A549 (cell line): ENCODE measurements around the gene CERK. TPM values are rescaled to one million over a fixed set of nuclear protein-coding genes. Genes with fewer than 3 reads are reported as not detected.

Experiments
- ATAC-seq, 2 experiments: fragments of 200-7000 bp in 1 of 2; fragments of >200 bp in 1 of 2; cut with Nextera tagmentation in 1 of 2; cut with Tn5 transposase in 1 of 2; 3 replicates each; pipeline versions ENCODE4 v1.8.0 to v1.9.1; 2018 to 2020; ENCODE audit warnings: mild to moderate bottlenecking in 1 of 2, moderate library complexity in 1 of 2
- CTCF ChIA-PET: fragments of 300-600 bp; sonication (Branson Sonifier 250); formaldehyde crosslinking; extraction: SDS; loops from one replicate; lab custom pipeline; 2021; ENCODE audit warnings: antibody characterized with exemption, inconsistent platforms; lab: Yijun Ruan, JAX
- POLR2A ChIA-PET: fragments of 350-600 bp; formaldehyde crosslinking; extraction: SDS; loops from one replicate; lab custom pipeline; 2021; ENCODE audit warnings: antibody characterized with exemption, inconsistent platforms; lab: Yijun Ruan, JAX
- DNase-seq, 2 experiments: peaks; one replicate each; pipeline versions ENCODE4 v3.0.0 to v3.0.0-alpha.2; 2011 to 2016; ENCODE audit warnings: low read depth in 1 of 2, low spot score in 1 of 2
- FAIRE-seq: peaks from 2 replicates; lab custom pipeline; 2011; peaks lifted over from hg19 to GRCh38; lab: Jason Lieb, UNC
- H3K27ac ChIP-seq, 2 experiments: fragments of >200 bp; sonication (Bioruptor Twin); formaldehyde crosslinking; 3 replicates each; pipeline ENCODE4 v1.5.1; 2016 to 2017
- H3K4me1 ChIP-seq: fragments of >200 bp; sonication (Bioruptor Twin); formaldehyde crosslinking; 3 replicates; pipeline ENCODE4 v1.6.1; 2016
- H3K4me2 ChIP-seq: fragments of >200 bp; sonication (Bioruptor Twin); formaldehyde crosslinking; 3 replicates; pipeline ENCODE4 v1.6.1; 2016
- H3K4me3 ChIP-seq: fragments of >200 bp; sonication (Bioruptor Twin); formaldehyde crosslinking; 3 replicates; pipeline ENCODE4 v1.5.1; 2016
- H3K9me3 ChIP-seq: fragments of >200 bp; sonication (Bioruptor Twin); formaldehyde crosslinking; 3 replicates; pipeline ENCODE4 v1.6.1; 2016
- BHLHE40 ChIP-seq: IDR thresholded peaks from 2 replicates; pipeline ENCODE4 v1.6.1; 2012; ENCODE audit warnings: low read depth, low read length, inconsistent platforms
- CBX2 ChIP-seq: fragments of 200-600 bp; sonication (generic); IDR thresholded peaks from 2 replicates; pipeline ENCODE4 v1.6.1; 2016; ENCODE audit warnings: low read depth, mild to moderate bottlenecking, borderline replicate concordance
- CHD4 ChIP-seq: fragments of 200-600 bp; sonication (generic); IDR thresholded peaks from 2 replicates; pipeline ENCODE4 v1.6.1; 2016; ENCODE audit warnings: antibody characterized with exemption, mild to moderate bottlenecking, borderline replicate concordance
- EHMT2 ChIP-seq: fragments of 200-600 bp; sonication (generic); IDR thresholded peaks from 2 replicates; pipeline ENCODE4 v1.6.1; 2016; ENCODE audit warnings: antibody characterized with exemption, low read depth, mild to moderate bottlenecking, moderate library complexity
- FOSB ChIP-seq: fragments of 250-450 bp; sonication (Bioruptor Pico); IDR thresholded peaks from 2 replicates; pipeline ENCODE4 v1.5.0; 2020; ENCODE audit warnings: mild to moderate bottlenecking, moderate library complexity
- FOSL2 ChIP-seq, 2 experiments: fragments of 450-650 bp in 1 of 2; fragments of >200 bp in 1 of 2; sonication (Bioruptor Twin) in 1 of 2; formaldehyde crosslinking; IDR thresholded peaks; 2 replicates each; pipeline versions ENCODE4 v1.5.0 to v1.6.1; 2016 to 2020; ENCODE audit warnings: mild to moderate bottlenecking in 1 of 2, moderate library complexity in 1 of 2
- HEYL ChIP-seq: fragments of 250-450 bp; sonication (Bioruptor Pico); IDR thresholded peaks from 2 replicates; pipeline ENCODE4 v1.8.0; 2021; ENCODE audit warnings: mild to moderate bottlenecking, moderate library complexity
- KDM5A ChIP-seq: fragments of 200-600 bp; sonication (generic); IDR thresholded peaks from 2 replicates; pipeline ENCODE4 v1.6.1; 2016; ENCODE audit warnings: antibody characterized with exemption, mild to moderate bottlenecking
- MAFK ChIP-seq: fragments of 450-650 bp; IDR thresholded peaks from 2 replicates; pipeline ENCODE4 v1.6.1; 2014; ENCODE audit not compliant: partially characterized antibody
- MAZ ChIP-seq: fragments of 150-350 bp; IDR thresholded peaks from 2 replicates; pipeline ENCODE4 v1.6.1; 2014; ENCODE audit warnings: antibody characterized with exemption, low read depth, low read length, borderline replicate concordance
- NFE2L2 ChIP-seq: fragments of 150-350 bp; conservative IDR thresholded peaks from 2 replicates; pipeline ENCODE4 v1.6.1; 2014; ENCODE audit warnings: low read length
- NPAS2 ChIP-seq: fragments of 250-450 bp; sonication (Bioruptor Pico); IDR thresholded peaks from 2 replicates; pipeline ENCODE4 v1.8.0; 2022; ENCODE audit warnings: mild to moderate bottlenecking, moderate library complexity, borderline replicate concordance
- NR3C1 ChIP-seq: fragments of >200 bp; sonication (Bioruptor Twin); formaldehyde crosslinking; IDR thresholded peaks from 3 replicates; pipeline ENCODE4 v1.6.1; 2017
- PHF8 ChIP-seq: fragments of 200-600 bp; sonication (generic); IDR thresholded peaks from 2 replicates; pipeline ENCODE4 v1.6.1; 2016; ENCODE audit warnings: low read depth, mild to moderate bottlenecking, antibody characterized with exemption, moderate library complexity, borderline replicate concordance
- POLR2A ChIP-seq: IDR thresholded peaks from 2 replicates; pipeline ENCODE4 v1.6.1; 2012; ENCODE audit warnings: mild to moderate bottlenecking, low read length
- SMC3 ChIP-seq: fragments of >200 bp; sonication (Bioruptor Twin); formaldehyde crosslinking; IDR thresholded peaks from 3 replicates; pipeline ENCODE4 v1.6.1; 2018; ENCODE audit warnings: inconsistent platforms
- ZC3H11A ChIP-seq: fragments of 450-650 bp; IDR thresholded peaks from 2 replicates; pipeline ENCODE4 v1.6.1; 2014; ENCODE audit warnings: antibody characterized with exemption, mild to moderate bottlenecking
- ZNF302 ChIP-seq: fragments of 250-450 bp; sonication (Bioruptor Pico); IDR thresholded peaks from 2 replicates; pipeline ENCODE4 v1.9.0; 2021; ENCODE audit warnings: inconsistent platforms, mild to moderate bottlenecking, moderate library complexity
- WGBS: methylation state at CpG from one replicate; pipeline ENCODE4 v1.1.6; 2017; ENCODE audit errors: missing lambda C conversion rate; 5-methylcytosine and 5-hydroxymethylcytosine counted together
- polyA plus RNA-seq, 4 experiments: library from polyadenylated mRNA; depleted of rRNA in 3 of 4; stranded (reverse); fragments of >200 nt; fragmentation: RNase III in 1 of 4; extraction: RNeasy Plus Mini Kit Qiagen cat#74134 plus additional on column Dnase treatment in 1 of 4; gene quantifications; 2 replicates in 3 of 4; 3 replicates in 1 of 4; pipeline ENCODE4 v1.2.3, GENCODE V29; 2011 to 2017
- TF ChIP-seq, protein P1 (sequence below): IDR thresholded peaks from 2 replicates; pipeline ENCODE4 v1.6.1; 2012
- TF ChIP-seq, protein P2 (sequence below): IDR thresholded peaks from 2 replicates; pipeline ENCODE4 v1.6.1; 2012
- TF ChIP-seq, protein P3 (sequence below): IDR thresholded peaks from 2 replicates; pipeline ENCODE4 v1.6.1; 2012; ENCODE audit warnings: low read depth, borderline replicate concordance
- TF ChIP-seq, protein P4 (sequence below): fragments of >200 bp; sonication (Bioruptor Twin); formaldehyde crosslinking; IDR thresholded peaks from 2 replicates; pipeline ENCODE4 v1.6.1; 2016
- TF ChIP-seq, protein P5 (sequence below): fragments of 450-650 bp; IDR thresholded peaks from 2 replicates; pipeline ENCODE4 v1.6.1; 2014; ENCODE audit warnings: antibody characterized with exemption
- TF ChIP-seq, protein P6 (sequence below): fragments of 200-600 bp; sonication (generic); IDR thresholded peaks from 2 replicates; pipeline ENCODE4 v1.6.1; 2016; ENCODE audit warnings: antibody characterized with exemption, mild to moderate bottlenecking, moderate library complexity

Gene CERK
- polyA plus RNA-seq, 2 of the 4 experiments (the other 2 are of a cell fraction): 13.1 to 15.6 TPM

DNA sequence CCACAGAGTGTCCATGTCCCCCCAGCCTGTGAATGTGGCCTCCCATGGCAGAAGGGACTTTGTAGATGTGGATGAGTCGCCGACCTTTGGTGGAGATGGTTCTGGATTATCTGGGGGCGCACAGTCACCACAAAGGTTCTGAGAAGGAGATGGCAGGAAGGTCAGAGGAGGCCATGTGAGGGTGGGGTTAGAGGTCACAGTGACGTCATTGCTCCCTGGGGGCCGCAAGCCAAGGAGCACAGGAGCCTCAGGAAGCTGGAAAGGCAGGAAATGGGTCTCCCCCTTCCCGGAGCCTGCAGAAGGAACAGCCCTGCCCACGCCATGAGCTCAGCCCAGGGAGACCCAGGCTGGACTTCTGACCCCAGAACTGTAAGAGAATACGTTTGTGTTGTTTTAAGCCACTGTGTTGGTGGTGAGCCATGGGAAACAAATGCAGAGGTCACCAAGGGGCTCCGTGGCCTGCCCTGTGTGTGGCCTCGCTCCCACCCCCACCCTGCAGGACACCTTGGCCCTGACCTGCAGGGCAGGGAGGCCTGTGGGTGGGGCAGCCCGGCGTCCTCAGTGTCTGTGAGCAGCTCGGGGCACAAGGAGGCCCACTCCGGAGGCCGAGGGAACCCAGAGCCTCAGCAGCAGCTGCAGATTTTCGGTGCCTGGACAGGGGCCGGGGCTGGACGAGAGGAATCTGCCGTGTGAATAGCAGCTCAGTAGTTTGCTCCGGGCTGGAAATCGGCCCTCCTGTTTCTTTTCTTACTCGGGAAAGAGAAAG is 85.8 kb downstream of the CERK start:
- 39% methylated on average over 13 of the region's 22 CpGs for WGBS
- no peak for TF ChIP-seq FOSL2 (IDR thresholded peaks at IDR 0.05)
- peak; percentile 49 for TF ChIP-seq FOSL2 (CRISPR knock-in tag; IDR thresholded peaks at IDR 0.05)
- no peak for TF ChIP-seq NPAS2 (CRISPR knock-in tag)
- TF ChIP-seq ZC3H11A: no peak
- TF ChIP-seq NFE2L2: no peak
- no peak for TF ChIP-seq FOSB
- TF ChIP-seq HEYL (CRISPR knock-in tag): no peak
- TF ChIP-seq, protein P1, sequence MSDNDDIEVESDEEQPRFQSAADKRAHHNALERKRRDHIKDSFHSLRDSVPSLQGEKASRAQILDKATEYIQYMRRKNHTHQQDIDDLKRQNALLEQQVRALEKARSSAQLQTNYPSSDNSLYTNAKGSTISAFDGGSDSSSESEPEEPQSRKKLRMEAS: peak; percentile 11; the same call in 1 of the 2 replicates
- no peak for TF ChIP-seq MAZ
- no peak for TF ChIP-seq NR3C1
- no peak for TF ChIP-seq CHD4
- TF ChIP-seq, protein P2, sequence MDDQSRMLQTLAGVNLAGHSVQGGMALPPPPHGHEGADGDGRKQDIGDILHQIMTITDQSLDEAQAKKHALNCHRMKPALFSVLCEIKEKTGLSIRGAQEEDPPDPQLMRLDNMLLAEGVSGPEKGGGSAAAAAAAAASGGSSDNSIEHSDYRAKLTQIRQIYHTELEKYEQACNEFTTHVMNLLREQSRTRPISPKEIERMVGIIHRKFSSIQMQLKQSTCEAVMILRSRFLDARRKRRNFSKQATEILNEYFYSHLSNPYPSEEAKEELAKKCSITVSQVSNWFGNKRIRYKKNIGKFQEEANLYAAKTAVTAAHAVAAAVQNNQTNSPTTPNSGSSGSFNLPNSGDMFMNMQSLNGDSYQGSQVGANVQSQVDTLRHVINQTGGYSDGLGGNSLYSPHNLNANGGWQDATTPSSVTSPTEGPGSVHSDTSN: no peak
- TF ChIP-seq PHF8: no peak
- no peak for TF ChIP-seq KDM5A
- TF ChIP-seq, protein P3, sequence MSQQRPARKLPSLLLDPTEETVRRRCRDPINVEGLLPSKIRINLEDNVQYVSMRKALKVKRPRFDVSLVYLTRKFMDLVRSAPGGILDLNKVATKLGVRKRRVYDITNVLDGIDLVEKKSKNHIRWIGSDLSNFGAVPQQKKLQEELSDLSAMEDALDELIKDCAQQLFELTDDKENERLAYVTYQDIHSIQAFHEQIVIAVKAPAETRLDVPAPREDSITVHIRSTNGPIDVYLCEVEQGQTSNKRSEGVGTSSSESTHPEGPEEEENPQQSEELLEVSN: no peak
- no peak for FAIRE-seq
- DNase-seq: peak in 1 of 2 experiments; percentile 88
- H3K4me3 ChIP-seq: no peak overlapping the region
- peak overlapping the region; percentile 68 for H3K4me2 ChIP-seq
- ChIA-PET POLR2A (no interaction called here), CTCF (interaction anchor here (1.0 kb wide), 1 partner anchor 89 kb away, joined by 4 read pairs; no protein-coding TSS in a partner anchor)
- no peaks in the 10 kb centered on the region for H3K9me3 ChIP-seq
- ATAC-seq: peak; percentile 25 to 77; a peak in 4 of 6 replicates
- peak overlapping the region; percentile 77 for H3K27ac ChIP-seq
- H3K4me1 ChIP-seq: peaks cover 50% of the 10 kb centered on the region

DNA sequence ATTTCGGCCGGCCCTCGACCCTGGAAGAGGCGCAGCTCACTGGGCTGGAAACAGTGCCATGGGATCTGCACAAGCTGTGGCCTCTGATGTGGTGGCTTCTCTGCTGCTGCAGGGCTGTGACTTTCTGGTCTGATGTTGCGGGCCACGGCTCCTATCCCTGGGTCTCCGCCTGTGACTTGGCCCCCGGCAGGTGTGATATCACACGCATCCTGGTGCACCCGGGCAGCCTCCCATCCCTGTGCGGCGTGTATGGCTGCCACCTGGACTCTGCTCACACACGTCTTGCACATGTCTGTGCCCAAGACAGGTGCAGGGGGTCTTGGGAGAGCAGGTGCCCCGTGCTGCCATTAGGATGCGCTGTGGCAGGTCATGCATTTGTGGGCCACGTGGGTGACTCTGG is 86.7 kb downstream of the CERK start:
- ChIA-PET CTCF (interaction anchor here (1.0 kb wide), 1 partner anchor 88 kb away, joined by 4 read pairs; no protein-coding TSS in a partner anchor), POLR2A (no interaction called here)
- DNase-seq: no peak
- H3K4me2 ChIP-seq: peak overlapping the region; percentile 68; the same call in 1 of the 3 replicates
- no peak for FAIRE-seq
- ATAC-seq: no peak
- H3K4me1 ChIP-seq: peaks cover 50% of the 10 kb centered on the region
- TF ChIP-seq EHMT2 (no peak), CBX2 (no peak), BHLHE40 (no peak), ZNF302 (no peak), SMC3 (no peak)
- 100% methylated on average over 2 of the region's 16 CpGs for WGBS
- H3K4me3 ChIP-seq: no peak overlapping the region
- H3K27ac ChIP-seq: peak overlapping the region; percentile 77
- H3K9me3 ChIP-seq: no peaks in the 10 kb centered on the region

DNA sequence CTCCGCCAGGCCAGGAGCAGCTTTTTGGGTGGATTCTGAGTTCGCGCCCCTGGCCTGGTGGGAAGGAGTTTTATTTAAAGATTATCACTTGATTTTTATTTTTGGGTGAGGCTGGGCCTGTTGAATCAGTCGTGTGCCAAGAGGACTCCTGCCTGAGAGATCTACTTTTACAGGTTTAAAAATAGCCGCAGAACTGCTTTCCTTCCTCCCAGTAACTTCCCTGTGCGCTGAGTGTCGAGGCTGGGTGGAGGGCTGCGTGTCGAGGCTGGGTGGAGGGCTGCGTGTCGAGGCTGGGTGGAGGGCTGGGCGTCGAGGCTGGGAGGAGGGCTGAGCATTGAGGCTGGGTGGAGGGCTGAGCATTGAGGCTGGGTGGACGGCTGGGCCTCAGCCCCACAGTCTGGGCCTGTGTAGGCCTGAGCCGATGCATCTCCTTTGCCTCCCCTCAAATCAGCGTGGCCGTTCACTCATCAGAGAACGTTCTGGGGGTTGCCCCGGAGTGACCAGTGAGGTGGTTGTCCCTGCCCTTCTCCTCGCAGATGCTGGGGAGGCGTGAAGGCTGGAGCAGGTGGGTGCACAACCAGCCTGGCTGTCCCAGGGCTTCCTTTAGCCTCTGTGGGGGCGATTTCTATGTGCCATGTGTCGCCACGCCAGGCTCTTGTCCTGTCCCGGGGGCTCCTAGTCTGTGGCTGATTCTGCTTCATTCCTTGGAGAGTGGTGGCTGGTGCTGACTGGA is 87.8 kb downstream of the CERK start:
- POLR2A ChIA-PET: no interaction called here
- FAIRE-seq: no peak
- peak overlapping the region; percentile 65 for H3K4me2 ChIP-seq
- H3K9me3 ChIP-seq: no peaks in the 10 kb centered on the region
- ATAC-seq: no peak
- CTCF ChIA-PET: no interaction called here
- 85% methylated on average over 22 of the region's 25 CpGs for WGBS
- H3K4me1 ChIP-seq: peaks cover 50% of the 10 kb centered on the region
- H3K27ac ChIP-seq: peak overlapping the region; percentile 77
- no peak overlapping the region for H3K4me3 ChIP-seq
- DNase-seq: no peak
- no peak for TF ChIP-seq BHLHE40
- TF ChIP-seq, protein P4, sequence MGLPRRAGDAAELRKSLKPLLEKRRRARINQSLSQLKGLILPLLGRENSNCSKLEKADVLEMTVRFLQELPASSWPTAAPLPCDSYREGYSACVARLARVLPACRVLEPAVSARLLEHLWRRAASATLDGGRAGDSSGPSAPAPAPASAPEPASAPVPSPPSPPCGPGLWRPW: no peak
- TF ChIP-seq, protein P5, sequence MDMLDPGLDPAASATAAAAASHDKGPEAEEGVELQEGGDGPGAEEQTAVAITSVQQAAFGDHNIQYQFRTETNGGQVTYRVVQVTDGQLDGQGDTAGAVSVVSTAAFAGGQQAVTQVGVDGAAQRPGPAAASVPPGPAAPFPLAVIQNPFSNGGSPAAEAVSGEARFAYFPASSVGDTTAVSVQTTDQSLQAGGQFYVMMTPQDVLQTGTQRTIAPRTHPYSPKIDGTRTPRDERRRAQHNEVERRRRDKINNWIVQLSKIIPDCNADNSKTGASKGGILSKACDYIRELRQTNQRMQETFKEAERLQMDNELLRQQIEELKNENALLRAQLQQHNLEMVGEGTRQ: no peak
- TF ChIP-seq, protein P6, sequence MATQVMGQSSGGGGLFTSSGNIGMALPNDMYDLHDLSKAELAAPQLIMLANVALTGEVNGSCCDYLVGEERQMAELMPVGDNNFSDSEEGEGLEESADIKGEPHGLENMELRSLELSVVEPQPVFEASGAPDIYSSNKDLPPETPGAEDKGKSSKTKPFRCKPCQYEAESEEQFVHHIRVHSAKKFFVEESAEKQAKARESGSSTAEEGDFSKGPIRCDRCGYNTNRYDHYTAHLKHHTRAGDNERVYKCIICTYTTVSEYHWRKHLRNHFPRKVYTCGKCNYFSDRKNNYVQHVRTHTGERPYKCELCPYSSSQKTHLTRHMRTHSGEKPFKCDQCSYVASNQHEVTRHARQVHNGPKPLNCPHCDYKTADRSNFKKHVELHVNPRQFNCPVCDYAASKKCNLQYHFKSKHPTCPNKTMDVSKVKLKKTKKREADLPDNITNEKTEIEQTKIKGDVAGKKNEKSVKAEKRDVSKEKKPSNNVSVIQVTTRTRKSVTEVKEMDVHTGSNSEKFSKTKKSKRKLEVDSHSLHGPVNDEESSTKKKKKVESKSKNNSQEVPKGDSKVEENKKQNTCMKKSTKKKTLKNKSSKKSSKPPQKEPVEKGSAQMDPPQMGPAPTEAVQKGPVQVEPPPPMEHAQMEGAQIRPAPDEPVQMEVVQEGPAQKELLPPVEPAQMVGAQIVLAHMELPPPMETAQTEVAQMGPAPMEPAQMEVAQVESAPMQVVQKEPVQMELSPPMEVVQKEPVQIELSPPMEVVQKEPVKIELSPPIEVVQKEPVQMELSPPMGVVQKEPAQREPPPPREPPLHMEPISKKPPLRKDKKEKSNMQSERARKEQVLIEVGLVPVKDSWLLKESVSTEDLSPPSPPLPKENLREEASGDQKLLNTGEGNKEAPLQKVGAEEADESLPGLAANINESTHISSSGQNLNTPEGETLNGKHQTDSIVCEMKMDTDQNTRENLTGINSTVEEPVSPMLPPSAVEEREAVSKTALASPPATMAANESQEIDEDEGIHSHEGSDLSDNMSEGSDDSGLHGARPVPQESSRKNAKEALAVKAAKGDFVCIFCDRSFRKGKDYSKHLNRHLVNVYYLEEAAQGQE: no peak
- no peak for TF ChIP-seq SMC3
- no peak for TF ChIP-seq MAFK
- no peak for TF ChIP-seq POLR2A
- TF ChIP-seq HEYL (CRISPR knock-in tag): no peak
- TF ChIP-seq, protein P3: no peak
